AG04450 (cell line): Measurements from ENCODE around the gene PRELID3B. TPM values are rescaled to one million over a fixed set of nuclear protein-coding genes. Genes with fewer than 3 reads are reported as not detected.

ENCODE experiments used
- CTCF ChIA-PET: fragments of 300-600, 350-600 bp; formaldehyde crosslinking; extraction: SDS; loops from one replicate; lab custom pipeline; 2022; ENCODE audit warnings: antibody characterized with exemption, inconsistent platforms; lab: Charles Lee
- POLR2A ChIA-PET: fragments of 350-600 bp; formaldehyde crosslinking; extraction: SDS; loops from one replicate; lab custom pipeline; 2021; ENCODE audit warnings: antibody characterized with exemption, inconsistent platforms; lab: Yijun Ruan, JAX
- DNase-seq: peaks from one replicate; pipeline ENCODE4 v3.0.0-alpha.2; 2011; ENCODE audit warnings: low read depth, low spot score
- H3K27ac ChIP-seq: one replicate; pipeline ENCODE4 v1.5.1; 2012; ENCODE audit warnings: low read depth, low read length, control low read depth
- H3K27me3 ChIP-seq: one replicate; pipeline ENCODE4 v1.6.0; 2012; ENCODE audit warnings: low read length; ENCODE audit not compliant: control insufficient read depth, insufficient read depth
- H3K4me3 ChIP-seq: 2 replicates; pipeline ENCODE4 v1.5.1; 2011; ENCODE audit warnings: mild to moderate bottlenecking, low read depth, low read length, control low read depth
- H3K9me3 ChIP-seq: 2 replicates; pipeline ENCODE4 v1.5.1; 2012; ENCODE audit warnings: low read length; ENCODE audit not compliant: control insufficient read depth, insufficient read depth
- CTCF ChIP-seq: IDR thresholded peaks from 2 replicates; pipeline ENCODE4 v1.5.1; 2011; ENCODE audit warnings: low read depth, low read length, control low read depth, inconsistent platforms
- polyA plus RNA-seq: library from polyadenylated mRNA; depleted of rRNA; stranded (reverse); fragments of >200 nt; gene quantifications from 2 replicates; pipeline ENCODE4 v1.2.3, GENCODE V29; 2011

The PRELID3B gene
- polyA plus RNA-seq, 1 experiment: 58.2 TPM

DNA sequence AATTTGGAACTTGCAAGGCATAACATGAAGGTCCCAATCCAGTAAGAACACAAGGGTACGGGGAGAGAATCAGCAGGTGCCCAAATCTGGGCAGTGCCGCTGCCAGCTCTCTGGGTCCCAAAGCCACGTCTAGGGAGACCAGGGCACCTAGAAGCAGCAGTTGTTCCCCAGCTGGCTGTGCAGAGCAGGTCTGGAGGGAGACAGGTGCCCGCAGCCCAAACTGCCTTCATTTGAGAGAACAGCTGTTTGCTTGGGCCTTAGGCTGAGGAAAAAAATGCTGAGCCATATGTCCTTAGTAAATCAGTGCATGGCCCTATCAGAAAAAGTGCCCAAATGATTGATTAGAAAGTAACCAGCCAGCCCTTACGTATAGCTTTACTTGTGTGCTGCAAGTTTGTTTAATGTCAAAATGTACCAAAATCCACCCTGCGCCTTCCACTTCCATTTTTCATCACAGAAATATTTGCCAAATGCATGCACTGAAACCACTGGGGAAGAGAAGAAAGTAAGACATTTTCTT lies 9.1 kb upstream of the PRELID3B start:
- ChIA-PET CTCF (no interaction called here), POLR2A (no interaction called here)
- TF ChIP-seq CTCF: no peak
- H3K27me3 ChIP-seq: peaks cover 16% of the 10 kb centered on the region
- no peak overlapping the region for H3K27ac ChIP-seq
- H3K9me3 ChIP-seq: no peaks in the 10 kb centered on the region
- no peak overlapping the region for H3K4me3 ChIP-seq
- DNase-seq: no peak

- H3K27ac ChIP-seq: no peak overlapping the region
- no peak overlapping the region for H3K4me3 ChIP-seq
- no peak for DNase-seq
- no peak for TF ChIP-seq CTCF
- CTCF ChIA-PET: interaction anchor here (0.9 kb wide), 1 partner anchor 180 kb away, joined by 3 read pairs; no protein-coding TSS in a partner anchor
- peaks cover 16% of the 10 kb centered on the region for H3K27me3 ChIP-seq
- no peaks in the 10 kb centered on the region for H3K9me3 ChIP-seq
- POLR2A ChIA-PET: no interaction called here
Measured at GRCh38 chr20:59050437-59050836, 7.9 kb upstream of the PRELID3B start.

GRCh38 chr20:59048681-59049030 lies 6.1 kb upstream of the PRELID3B start:
- CTCF ChIA-PET: no interaction called here
- H3K27ac ChIP-seq: no peak overlapping the region
- TF ChIP-seq CTCF: no peak

GRCh38 chr20:59047938-59048680 lies 5.5 kb upstream of the PRELID3B start:
- POLR2A ChIA-PET: no interaction called here
- CTCF ChIA-PET: no interaction called here
- no peak for TF ChIP-seq CTCF

More at GRCh38 chr20:59048681-59049030, 6.1 kb upstream of the PRELID3B start:
- Histone ChIP-seq H3K4me3 (no peak overlapping the region), H3K27me3 (peaks cover 15% of the 10 kb centered on the region), H3K9me3 (no peaks in the 10 kb centered on the region)
- POLR2A ChIA-PET: no interaction called here
- no peak for DNase-seq

DNA sequence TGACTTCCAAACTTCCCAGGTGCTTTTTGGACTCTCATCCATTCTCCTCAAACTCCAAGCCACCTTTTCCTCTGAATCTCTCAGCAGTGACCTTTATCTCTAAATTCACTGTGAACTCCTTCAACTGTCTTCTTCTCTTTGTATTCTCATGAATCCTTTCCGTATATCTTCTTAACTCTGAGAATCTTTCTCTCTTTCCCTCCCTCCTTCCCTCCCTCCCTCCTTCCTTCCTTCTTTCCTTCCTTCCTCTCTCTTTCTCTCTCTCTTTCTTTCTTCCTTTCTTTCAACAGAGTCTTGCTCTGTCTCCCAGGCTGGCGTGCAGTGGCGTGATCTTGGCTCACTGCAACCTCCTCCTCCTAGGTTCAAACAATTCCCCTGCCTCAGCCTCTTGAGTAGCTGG lies 4.3 kb upstream of the PRELID3B start:
- peaks cover 15% of the 10 kb centered on the region for H3K27me3 ChIP-seq
- CTCF ChIA-PET: no interaction called here
- POLR2A ChIA-PET: no interaction called here
- peaks cover 2% of the 10 kb centered on the region; the same call in 1 of the 2 replicates for H3K9me3 ChIP-seq
- DNase-seq: no peak
- H3K4me3 ChIP-seq: no peak overlapping the region
- H3K27ac ChIP-seq: no peak overlapping the region
- TF ChIP-seq CTCF: no peak

More at GRCh38 chr20:59047938-59048680, 5.5 kb upstream of the PRELID3B start:
- H3K9me3 ChIP-seq: no peaks in the 10 kb centered on the region
- no peak overlapping the region for H3K4me3 ChIP-seq
- H3K27ac ChIP-seq: no peak overlapping the region
- no peak for DNase-seq
- peaks cover 15% of the 10 kb centered on the region for H3K27me3 ChIP-seq
